ENCODE results near the gene CHRFAM7A.
"Not testable (repeated sequence)": the region's sequence is repeated elsewhere in the genome, so short reads cannot be mapped to it uniquely, and the experiment has no call there.

The CHRFAM7A gene

DNA sequence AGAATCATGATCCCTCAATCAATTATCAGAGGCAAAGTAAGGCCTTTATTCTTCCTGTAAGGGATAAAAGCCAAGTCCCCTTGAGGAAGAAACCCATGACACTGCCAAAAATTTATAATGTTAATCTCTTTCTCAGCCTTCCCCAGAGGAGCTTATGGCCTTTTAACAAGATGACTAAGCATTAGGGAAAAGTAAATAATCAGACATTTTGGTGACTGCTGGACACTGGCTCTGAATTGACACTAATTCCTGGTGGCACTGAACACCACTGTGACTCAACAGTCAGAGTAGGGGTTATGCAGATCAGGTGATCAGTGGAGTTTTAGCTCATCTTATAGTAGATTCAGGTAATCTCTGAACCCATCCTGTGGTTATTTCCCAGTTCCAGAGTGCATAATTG lies 82.8 kb downstream of the CHRFAM7A start:
- not testable (repeated sequence) for DNase-seq
